Chondrocyte (in vitro differentiated cells): ENCODE data around the gene ZFAND4. TPM values are rescaled to one million over a fixed set of nuclear protein-coding genes. Genes with fewer than 3 reads are reported as not detected.
"Not testable (repeated sequence)": the region's sequence is repeated elsewhere in the genome, so short reads cannot be mapped to it uniquely, and the experiment has no call there.

Experiments used
- DNase-seq: peaks from one replicate; pipeline ENCODE4 v3.0.0; 2021; ENCODE audit warnings: mixed read lengths, low spot score
- H3K27ac Mint-ChIP-seq: one replicate; pipeline ENCODE4 v1.8.0; 2021; ENCODE audit warnings: mild to moderate bottlenecking, moderate library complexity, mixed read lengths; ENCODE audit not compliant: unreplicated experiment
- H3K27me3 Mint-ChIP-seq: 2 replicates; pipeline ENCODE4 v1.8.0; 2021; ENCODE audit warnings: low read depth, mixed read lengths
- H3K36me3 Mint-ChIP-seq: 2 replicates; pipeline ENCODE4 v1.8.0; 2021; ENCODE audit warnings: low read depth, mixed read lengths
- H3K4me1 Mint-ChIP-seq: 2 replicates; pipeline ENCODE4 v1.8.0; 2021; ENCODE audit warnings: low read depth, mild to moderate bottlenecking, mixed read lengths
- H3K4me3 Mint-ChIP-seq: one replicate; pipeline ENCODE4 v1.8.0; 2021; ENCODE audit warnings: mild to moderate bottlenecking, moderate library complexity, mixed read lengths; ENCODE audit not compliant: unreplicated experiment
- H3K9me3 Mint-ChIP-seq: 2 replicates; pipeline ENCODE4 v1.8.0; 2021; ENCODE audit warnings: low read depth, mixed read lengths
- total RNA-seq: library from RNA; stranded (reverse); gene quantifications from 3 replicates; pipeline ENCODE4 v1.2.1, GENCODE V29; 2021
- TF ChIP-seq, protein P1 (sequence below): fragments of 200-600 bp; sonication (generic); IDR thresholded peaks from 2 replicates; pipeline ENCODE4 v1.5.0; 2021; ENCODE audit warnings: antibody characterized with exemption, mild to moderate bottlenecking, moderate library complexity

ZFAND4 gene
- total RNA-seq, 1 donor from 2014 or later: 8.7 TPM

DNA sequence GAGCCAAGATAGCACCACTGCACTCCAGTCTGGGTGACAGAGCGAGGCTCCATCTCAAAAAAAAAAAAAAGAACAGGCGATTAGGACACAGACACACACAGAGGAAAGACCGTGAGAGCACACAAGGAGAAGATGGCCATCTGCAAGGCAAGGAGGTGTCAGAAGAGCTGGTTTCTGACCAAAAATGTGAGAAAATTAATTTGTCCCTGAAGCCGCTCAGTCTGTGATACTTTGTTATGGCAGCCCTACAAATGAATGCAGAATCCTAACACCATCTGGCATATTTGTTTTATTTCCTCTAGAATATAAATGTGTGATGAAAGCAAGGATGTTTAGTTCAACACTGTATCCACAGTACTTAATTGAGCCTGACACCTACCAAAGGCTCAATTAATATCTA lies 69.7 kb downstream of the ZFAND4 start:
- Mint-ChIP-seq H3K4me1 (no peaks in the 10 kb centered on the region), H3K4me3 (no peak overlapping the region), H3K9me3 (peaks cover 4% of the 10 kb centered on the region), H3K36me3 (peaks cover 4% of the 10 kb centered on the region), H3K27me3 (no peaks in the 10 kb centered on the region), H3K27ac (no peak overlapping the region)
- DNase-seq: no peak
- TF ChIP-seq, protein P1, sequence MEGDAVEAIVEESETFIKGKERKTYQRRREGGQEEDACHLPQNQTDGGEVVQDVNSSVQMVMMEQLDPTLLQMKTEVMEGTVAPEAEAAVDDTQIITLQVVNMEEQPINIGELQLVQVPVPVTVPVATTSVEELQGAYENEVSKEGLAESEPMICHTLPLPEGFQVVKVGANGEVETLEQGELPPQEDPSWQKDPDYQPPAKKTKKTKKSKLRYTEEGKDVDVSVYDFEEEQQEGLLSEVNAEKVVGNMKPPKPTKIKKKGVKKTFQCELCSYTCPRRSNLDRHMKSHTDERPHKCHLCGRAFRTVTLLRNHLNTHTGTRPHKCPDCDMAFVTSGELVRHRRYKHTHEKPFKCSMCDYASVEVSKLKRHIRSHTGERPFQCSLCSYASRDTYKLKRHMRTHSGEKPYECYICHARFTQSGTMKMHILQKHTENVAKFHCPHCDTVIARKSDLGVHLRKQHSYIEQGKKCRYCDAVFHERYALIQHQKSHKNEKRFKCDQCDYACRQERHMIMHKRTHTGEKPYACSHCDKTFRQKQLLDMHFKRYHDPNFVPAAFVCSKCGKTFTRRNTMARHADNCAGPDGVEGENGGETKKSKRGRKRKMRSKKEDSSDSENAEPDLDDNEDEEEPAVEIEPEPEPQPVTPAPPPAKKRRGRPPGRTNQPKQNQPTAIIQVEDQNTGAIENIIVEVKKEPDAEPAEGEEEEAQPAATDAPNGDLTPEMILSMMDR: no peak

DNA sequence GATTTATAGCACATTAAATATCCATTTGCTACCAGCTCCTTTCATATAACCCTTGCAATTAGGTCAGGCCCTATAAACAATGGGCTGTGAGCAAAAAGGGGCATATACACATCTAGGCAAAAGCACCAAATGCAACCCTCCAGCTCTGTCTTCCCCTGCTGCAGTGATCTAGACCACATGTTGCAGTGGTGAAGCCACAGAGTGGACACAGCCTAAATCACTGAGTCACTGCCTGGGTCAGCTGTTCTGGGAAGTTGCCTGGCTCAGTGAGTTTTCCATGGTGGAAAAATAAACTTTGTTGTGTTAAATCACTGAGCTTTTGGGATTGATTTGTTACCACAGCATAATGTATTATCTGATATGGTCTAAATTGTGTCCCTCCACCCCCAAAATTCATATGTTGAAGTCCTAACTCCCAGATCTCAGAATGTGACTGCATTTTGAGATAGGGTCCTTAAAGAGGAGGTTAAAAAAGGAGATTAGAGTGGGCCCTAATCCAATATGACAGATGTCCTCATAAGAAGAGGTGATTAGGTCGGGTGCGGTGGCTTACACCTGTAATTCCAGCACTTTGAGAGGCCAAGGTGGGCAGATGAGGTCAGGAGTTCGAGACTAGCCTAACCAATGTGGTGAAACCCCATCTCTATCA lies 70.4 kb downstream of the ZFAND4 start:
- Mint-ChIP-seq H3K27me3 (no peaks in the 10 kb centered on the region), H3K9me3 (peaks cover 4% of the 10 kb centered on the region), H3K4me3 (no peak overlapping the region), H3K27ac (no peak overlapping the region), H3K36me3 (peaks cover 4% of the 10 kb centered on the region), H3K4me1 (no peaks in the 10 kb centered on the region)
- TF ChIP-seq, protein P1: no peak
- DNase-seq: no peak

DNA sequence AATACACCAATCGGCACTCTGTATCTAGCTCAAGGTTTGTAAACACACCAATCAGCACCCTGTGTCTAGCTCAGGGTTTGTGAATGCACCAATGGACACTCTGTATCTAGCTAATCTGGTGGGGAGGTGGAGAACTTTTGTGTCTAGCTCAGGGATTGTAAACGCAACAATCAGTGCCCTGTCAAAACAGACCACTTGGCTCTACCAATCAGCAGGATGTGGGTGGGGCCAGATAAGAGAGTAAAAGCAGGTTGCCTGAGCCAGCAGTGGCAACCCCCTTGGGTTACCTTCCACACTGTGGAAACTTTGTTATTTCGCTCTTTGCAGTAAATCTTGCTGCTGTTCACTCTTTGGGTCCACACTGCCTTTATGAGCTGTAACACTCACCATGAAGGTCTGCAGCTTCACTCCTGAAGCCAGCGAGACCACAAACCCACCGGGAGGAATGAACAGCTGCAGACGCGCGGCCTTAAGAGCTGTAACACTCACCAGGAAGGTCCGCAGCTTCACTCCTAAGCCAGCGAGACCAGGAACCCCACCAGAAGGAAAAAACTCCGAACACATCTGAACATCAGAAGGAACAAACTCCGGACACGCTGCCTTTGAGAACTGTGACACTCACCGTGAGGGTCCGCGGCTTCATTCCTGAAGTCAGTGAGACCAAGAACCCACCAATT lies 71.2 kb downstream of the ZFAND4 start:
- not testable (repeated sequence) for H3K27ac Mint-ChIP-seq, H3K4me3 Mint-ChIP-seq, H3K4me1 Mint-ChIP-seq, H3K9me3 Mint-ChIP-seq, H3K27me3 Mint-ChIP-seq, DNase-seq, H3K36me3 Mint-ChIP-seq

DNA sequence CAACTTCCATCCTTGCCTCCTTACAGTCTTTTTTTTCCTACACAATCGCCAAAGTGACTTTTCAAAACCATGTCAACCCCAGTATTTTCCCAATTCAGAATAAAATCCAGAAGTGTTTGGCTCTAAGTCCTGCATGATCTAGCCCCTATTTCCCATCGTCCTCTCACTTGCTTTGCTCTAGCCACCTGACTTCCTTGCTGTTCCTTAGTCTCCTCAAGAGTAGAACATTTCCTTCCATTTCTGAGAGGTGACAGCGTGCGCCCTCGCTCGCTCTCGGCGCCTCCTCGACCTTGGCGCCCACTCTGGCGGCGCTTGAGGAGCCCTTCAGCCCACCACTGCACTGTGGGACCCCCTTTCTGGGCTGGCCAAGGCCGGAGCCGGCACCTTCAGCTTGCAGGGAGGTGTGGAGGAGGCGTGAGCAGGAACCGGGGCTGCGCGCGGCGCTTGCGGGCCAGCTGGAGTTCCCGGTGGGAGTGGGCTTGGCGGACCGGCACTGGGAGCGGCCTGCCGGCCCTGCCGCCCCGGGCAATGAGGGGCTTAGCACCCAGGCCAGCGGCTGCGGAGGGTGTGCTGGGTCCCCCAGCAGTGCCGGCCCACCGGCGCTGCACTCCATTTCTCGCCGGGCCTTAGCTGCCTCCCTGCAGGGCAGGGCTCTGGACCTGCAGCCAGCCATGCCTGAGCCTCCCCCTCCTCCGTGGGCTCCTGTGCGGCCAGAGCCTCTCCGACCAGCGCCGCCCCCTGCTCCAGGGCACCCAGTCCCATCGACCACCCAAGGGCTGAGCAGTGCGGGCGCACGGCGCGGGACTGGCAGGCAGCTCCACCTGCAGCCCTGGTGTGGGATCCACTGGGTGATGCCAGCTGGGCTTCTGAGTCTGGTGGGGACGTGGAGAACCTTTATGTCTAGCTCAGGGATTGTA lies 72.0 kb downstream of the ZFAND4 start:
- not testable (repeated sequence) for H3K9me3 Mint-ChIP-seq, H3K4me1 Mint-ChIP-seq, H3K27me3 Mint-ChIP-seq, H3K36me3 Mint-ChIP-seq, H3K27ac Mint-ChIP-seq, H3K4me3 Mint-ChIP-seq, DNase-seq

DNA sequence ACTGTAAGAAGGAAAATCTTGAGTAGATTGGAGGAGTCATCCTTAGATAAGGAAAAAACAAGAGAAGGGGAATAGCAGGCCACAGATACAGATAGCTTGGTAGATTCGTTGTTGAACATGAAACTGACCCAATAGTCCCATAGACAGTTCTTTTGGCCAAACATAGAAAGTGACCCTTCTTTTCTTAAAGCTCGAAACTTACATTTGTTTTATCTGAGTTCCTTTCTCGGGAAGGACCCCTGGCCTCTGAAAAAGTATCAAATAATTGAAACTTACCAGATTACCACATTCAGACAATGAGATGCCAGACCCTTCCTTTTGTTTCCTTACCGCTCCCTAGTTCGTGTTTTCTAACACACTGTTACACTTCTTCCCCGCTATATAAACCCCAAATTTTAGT lies 72.9 kb downstream of the ZFAND4 start:
- H3K27me3 Mint-ChIP-seq: no peaks in the 10 kb centered on the region
- TF ChIP-seq, protein P1: no peak
- H3K4me1 Mint-ChIP-seq: peaks cover 4% of the 10 kb centered on the region
- no peaks in the 10 kb centered on the region for H3K36me3 Mint-ChIP-seq
- H3K4me3 Mint-ChIP-seq: no peak overlapping the region
- peaks cover 4% of the 10 kb centered on the region for H3K9me3 Mint-ChIP-seq
- DNase-seq: no peak
- H3K27ac Mint-ChIP-seq: no peak overlapping the region

DNA sequence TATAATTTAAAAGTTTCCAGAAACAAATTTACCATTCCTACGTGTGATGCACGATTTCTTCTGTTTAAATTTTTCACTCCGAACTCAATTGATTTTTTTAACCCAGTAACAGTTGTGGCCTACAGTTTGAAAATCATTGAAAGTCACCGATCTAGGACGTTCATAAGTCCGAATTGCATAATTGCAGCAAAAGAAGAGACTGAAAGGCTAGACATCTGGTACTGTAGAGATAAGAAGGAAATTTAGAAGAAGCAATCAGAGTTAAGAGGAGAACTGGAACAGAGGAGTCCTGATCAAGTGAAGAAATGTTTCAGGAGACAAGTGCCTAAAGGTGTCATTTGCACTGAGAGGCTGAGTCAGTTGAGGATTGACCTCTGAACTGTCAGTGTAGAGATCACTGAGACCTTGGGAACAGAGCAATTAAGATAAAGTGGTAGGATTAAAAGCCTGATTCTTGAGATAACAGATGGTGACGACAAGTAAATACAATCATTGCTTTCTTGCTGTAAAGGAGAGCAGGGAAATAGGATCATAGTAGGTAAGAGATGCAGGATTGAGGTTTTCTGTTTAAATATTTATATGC lies 73.5 kb downstream of the ZFAND4 start:
- no peak overlapping the region for H3K4me3 Mint-ChIP-seq
- H3K27me3 Mint-ChIP-seq: no peaks in the 10 kb centered on the region
- H3K4me1 Mint-ChIP-seq: peaks cover 5% of the 10 kb centered on the region
- no peaks in the 10 kb centered on the region for H3K36me3 Mint-ChIP-seq
- H3K9me3 Mint-ChIP-seq: peaks cover 4% of the 10 kb centered on the region
- H3K27ac Mint-ChIP-seq: no peak overlapping the region
- no peak for DNase-seq
- TF ChIP-seq, protein P1: no peak
